GM21717 (cell line): ENCODE measurements around the gene RGS1.

Experiments
- ATAC-seq: cut with Tn5 transposase; IDR thresholded peaks from one replicate; pipeline ENCODE4 v1.9.1; 2021; ENCODE audit warnings: mild to moderate bottlenecking, moderate library complexity; ENCODE audit not compliant: unreplicated experiment

Gene RGS1

DNA sequence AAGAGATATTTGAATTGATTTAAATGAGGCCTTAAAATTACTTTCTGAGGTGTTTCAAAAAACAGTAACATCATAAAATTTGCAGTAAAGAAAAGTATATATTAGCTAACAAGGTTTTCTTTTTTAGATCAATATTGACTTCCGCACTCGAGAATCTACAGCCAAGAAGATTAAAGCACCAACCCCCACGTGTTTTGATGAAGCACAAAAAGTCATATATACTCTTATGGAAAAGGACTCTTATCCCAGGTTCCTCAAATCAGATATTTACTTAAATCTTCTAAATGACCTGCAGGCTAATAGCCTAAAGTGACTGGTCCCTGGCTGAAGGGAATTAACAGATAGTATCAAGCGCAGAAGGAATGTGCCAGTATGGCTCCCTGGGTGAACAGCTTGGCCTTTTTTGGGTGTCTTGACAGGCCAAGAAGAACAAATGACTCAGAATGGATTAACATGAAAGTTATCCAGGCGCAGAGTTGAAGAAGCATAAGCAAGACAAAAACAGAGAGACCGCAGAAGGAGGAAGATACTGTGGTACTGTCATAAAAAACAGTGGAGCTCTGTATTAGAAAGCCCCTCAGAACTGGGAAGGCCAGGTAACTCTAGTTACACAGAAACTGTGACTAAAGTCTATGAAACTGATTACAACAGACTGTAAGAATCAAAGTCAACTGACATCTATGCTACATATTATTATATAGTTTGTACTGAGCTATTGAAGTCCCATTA is 3.6 kb downstream of the RGS1 start:
- ATAC-seq, result peak; percentile 33

- ATAC-seq, result no peak
Measured at GRCh38 chr1:192580351-192580962, 4.9 kb downstream of the RGS1 start.

DNA sequence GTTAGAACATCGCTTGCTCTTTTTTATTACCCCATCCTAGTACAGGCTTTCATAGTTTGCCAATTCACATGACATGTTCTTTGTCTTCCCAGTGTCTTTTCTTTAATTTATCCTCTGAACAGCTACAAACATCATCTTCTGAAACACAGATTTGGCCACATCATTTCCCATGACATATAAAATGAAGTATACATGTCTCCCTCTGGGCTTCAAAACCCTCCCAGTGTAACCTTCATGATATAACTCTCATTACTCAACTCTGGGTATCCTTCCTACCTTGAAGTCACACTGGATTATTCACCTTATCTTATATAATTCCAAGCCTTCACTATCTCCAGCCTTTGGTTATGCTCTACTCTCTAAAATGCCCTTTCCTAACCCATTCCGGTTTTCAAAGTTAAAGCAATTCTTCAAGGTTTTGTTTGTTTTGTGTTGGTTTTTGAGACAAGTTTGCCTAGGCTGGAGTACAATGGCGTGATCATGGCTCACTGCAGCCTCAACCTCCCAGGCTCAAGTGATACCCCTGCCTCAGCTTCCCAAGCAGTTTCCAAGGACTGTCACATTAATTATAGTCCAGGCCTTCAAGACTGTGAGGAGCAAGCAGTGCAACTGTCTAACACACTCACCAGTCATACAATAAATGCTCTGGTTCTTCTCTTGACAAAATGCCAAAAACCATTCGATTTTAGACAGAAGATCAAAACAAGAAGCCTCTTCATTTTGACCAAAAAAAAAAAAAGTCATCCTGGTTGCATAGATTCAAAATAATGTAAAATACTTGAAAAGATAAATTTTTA is 5.8 kb downstream of the RGS1 start:
- no peak for ATAC-seq

- no peak for ATAC-seq
Measured at GRCh38 chr1:192584866-192585265, 9.3 kb downstream of the RGS1 start.

DNA sequence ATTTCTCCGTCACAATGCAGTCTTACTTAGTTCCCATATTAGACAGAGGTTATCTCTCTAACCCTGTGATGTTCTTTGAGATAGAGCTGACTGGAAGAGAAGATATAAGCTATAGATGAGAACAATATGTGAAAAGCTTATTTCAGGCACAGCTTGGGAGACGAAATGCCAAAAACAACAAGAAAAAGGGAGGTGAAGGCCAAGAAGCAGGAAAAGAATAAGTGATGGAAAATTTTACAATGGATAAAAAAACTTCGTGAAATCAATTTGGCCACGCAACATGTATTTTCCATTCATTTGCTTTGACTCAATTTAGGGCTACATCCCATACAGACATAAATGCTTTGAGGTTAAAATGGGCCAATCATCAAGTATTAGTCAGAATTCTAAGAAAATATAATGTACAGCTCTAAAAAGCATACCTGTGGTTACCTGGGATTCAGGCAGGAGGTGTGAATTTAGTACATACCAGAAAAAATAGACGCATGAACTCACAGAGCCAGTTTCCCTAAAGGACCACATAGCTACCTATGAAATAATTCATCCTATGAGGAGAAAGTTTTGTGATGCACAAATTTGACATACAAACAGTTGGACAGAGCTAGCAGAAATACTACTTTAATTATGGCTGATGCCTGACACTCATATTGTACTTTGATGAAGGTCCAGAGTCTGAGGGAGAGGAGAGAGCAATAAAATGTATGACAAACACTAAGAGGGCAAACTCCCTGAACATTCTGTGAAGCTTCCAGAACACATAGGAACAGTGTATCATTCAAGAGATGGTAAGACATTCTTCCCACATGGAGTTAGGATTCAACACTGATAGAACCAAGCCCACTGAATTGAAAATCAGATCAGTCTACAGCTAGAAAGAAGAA is 12.1 kb downstream of the RGS1 start:
- ATAC-seq, result no peak

GRCh38 chr1:192588546-192588945 is 13.0 kb downstream of the RGS1 start:
- no peak for ATAC-seq

- ATAC-seq, result no peak
Measured at GRCh38 chr1:192589813-192590212, 14.2 kb downstream of the RGS1 start.

- ATAC-seq, result peak; percentile 42
Measured at GRCh38 chr1:192592517-192592916, 16.9 kb downstream of the RGS1 start.

DNA sequence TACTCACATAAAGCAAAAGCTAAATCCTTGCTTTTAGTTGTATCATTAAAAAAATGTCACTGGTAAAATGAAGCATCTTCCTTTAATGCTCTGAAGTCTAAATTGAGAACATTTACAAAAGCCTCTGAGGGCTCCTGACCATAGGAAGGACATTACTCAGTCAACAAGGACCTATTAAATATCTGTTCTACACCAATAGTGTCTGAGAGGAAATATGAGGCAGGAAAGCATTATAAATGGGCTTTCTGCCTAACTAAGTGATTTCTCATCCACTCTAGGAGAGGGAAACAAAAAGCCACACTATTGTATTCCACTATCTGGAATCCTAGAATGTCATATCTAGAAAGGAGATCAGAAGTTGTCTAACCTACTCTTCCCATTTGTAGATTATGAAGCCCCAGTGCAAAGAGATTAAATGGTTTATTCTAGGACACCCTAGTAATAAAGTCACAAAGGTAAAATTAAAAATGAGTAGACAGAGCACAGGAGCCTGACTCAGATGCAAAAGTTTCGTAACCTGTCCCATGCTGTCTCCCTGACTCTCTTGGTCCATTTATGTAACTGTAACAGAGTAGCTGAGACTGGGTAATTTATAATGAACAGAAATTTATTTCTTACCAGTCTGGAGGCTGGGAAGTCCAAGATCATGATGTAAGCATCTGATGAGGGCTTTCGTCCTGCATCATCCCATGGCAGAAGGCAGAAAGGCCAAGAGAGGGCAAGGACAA is 17.6 kb downstream of the RGS1 start:
- no peak for ATAC-seq

DNA sequence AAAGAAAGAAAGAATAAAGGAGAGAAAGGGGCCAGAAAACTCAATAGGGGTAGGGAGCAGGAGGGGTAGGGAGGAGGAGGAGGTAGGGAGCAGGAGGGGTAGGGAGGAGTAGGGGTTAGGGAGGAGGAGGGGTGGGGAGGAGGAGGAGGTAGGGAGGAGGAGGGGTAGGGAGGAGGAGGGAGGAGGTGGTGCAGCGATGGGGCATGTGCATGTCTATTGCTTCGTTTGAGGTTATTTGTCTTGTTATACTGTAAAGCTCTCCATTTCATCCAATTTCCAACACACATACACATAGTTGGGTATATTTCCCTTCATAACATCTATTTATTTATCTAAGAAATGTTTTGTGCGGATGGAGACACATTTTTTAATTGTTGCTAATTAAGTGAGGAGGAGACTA is 19.7 kb downstream of the RGS1 start:
- no peak for ATAC-seq

GRCh38 chr1:192598589-192598988 is 23.0 kb downstream of the RGS1 start:
- no peak for ATAC-seq

GRCh38 chr1:192600275-192600674 is 24.7 kb downstream of the RGS1 start:
- ATAC-seq, result no peak

DNA sequence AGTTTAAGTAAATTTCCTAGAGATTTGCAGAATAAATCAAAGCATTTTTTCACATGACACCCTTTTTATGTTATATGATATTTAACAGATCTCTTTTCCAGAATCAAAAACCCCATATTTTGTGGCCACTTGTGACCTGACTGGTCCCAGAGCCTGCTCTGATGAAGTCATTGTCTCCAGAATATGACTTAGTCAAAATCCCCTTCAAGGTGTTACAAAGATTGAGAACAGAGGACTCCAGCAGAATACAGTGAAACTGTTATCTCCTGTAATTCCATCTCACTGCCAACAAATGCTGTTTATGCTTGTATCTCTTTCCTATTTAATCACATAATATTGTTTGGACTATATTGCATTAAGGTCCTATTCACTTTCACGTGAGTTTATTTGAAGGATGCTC is 25.6 kb downstream of the RGS1 start:
- ATAC-seq, result peak; percentile 67

DNA sequence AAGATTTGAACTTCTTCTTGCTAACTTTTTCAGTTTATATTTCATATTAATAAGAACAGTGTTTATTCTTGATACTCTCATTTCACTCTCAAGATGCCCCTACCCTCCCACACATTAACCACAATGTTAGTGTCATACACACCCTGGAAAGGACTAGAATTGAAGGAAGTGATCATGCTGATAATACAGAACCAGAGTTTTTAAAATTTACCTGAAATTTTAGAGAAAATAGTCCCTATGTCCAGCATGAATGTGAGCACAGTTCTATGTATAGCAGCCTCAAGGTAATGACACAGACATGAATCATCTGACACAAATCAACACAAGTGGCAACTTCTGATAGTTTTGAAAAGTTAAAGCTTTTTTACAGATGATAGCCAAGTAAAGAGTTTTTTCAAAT is 26.0 kb downstream of the RGS1 start:
- peak; percentile 42 for ATAC-seq

GRCh38 chr1:192602757-192603156 is 27.2 kb downstream of the RGS1 start:
- ATAC-seq, result no peak

DNA sequence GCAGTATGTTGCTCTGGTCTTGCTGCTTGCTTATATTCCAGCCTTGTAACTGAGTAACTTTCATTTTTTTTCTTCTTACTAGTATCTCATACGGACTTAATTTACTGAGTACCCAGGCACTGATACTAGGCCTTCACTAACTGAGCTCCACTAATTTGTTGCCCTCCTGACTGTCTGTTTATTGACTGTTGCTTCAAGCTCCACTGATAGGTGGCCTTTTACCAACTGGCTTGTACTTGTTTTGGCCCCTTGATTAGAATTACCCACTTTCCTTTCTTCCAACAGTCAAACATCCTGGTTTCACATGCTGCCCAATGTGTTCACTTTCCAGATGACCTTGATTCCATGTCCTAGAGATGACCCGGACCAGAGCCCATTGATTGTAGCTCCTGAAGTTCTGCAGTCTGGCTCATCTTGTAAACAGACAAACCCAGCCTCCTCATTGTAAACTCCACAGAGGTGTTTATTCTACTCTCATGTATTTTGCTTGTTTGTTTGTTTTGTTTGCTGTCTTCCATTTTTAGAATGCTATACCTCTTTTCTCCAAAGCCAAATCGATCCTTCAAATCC is 27.7 kb downstream of the RGS1 start:
- no peak for ATAC-seq

GRCh38 chr1:192604979-192605620 is 29.5 kb downstream of the RGS1 start:
- ATAC-seq, result peak; percentile 26

DNA sequence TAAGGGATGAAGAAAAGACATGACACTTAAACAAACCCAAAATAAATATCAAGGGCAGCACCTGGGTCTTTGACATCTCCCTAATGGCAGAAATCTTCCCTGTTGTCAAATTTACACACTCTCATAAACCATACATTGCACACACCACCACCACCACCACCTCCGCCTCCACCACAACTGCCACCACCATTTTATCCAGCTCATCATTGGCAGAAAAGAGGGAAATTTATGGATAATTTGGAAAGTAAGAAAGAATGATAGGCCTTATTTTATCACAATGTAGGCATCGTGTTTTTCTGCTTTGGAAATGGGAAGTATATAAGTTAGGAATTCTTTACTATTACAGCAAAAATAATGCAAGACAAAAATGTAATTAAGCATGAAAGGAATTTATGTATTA is 33.1 kb downstream of the RGS1 start:
- no peak for ATAC-seq
